K562 (cell line): Measurements from ENCODE around the gene CCDC92. TPM values are rescaled to one million over a fixed set of nuclear protein-coding genes. Genes with fewer than 3 reads are reported as not detected.

Experiments
- ARHGAP35 ChIP-seq: fragments of 450-650 bp; IDR thresholded peaks from 2 replicates; pipeline ENCODE4 v1.6.1; 2018; ENCODE audit not compliant: partially characterized antibody
- ATF1 ChIP-seq, 2 experiments: fragments of 450-650 bp in 1 of 2; IDR thresholded peaks; 2 replicates each; pipeline ENCODE4 v1.6.1; 2016; ENCODE audit warnings: missing compliant biosample characterization in 1 of 2, missing genetic modification characterization in 1 of 2
- BCL6 ChIP-seq: fragments of 250-450 bp; sonication (Bioruptor Pico); IDR thresholded peaks from 2 replicates; pipeline ENCODE4 v1.4.0; 2020
- L3MBTL2 ChIP-seq: fragments of 450-650 bp; IDR thresholded peaks from 2 replicates; pipeline ENCODE4 v1.6.1; 2016; ENCODE audit warnings: mild to moderate bottlenecking, moderate library complexity
- RCOR1 ChIP-seq, 2 experiments: IDR thresholded peaks; 2 replicates each; pipeline ENCODE4 v1.6.1; 2012; ENCODE audit warnings: low read depth in 2 of 2, low read length in 2 of 2, borderline replicate concordance in 1 of 2, improper control_type of control experiment in 1 of 2
- SMARCA4 ChIP-seq: fragments of 450-650 bp; IDR thresholded peaks from 2 replicates; pipeline ENCODE4 v1.6.1; 2016
- SMARCC2 ChIP-seq: fragments of 450-650 bp; IDR thresholded peaks from 2 replicates; pipeline ENCODE4 v1.6.1; 2017; ENCODE audit warnings: antibody characterized with exemption, moderate library complexity, mild to moderate bottlenecking, low read depth
- TAF7 ChIP-seq: fragments of 450-650 bp; IDR thresholded peaks from 2 replicates; pipeline ENCODE4 v1.6.1; 2016; ENCODE audit warnings: missing genetic modification characterization, missing compliant biosample characterization
- TBP ChIP-seq: optimal IDR thresholded peaks from 2 replicates; pipeline ENCODE3; 2011; ENCODE audit warnings: low read depth, low read length, improper control_type of control experiment
- TEAD2 ChIP-seq: fragments of 450-650 bp; IDR thresholded peaks from 2 replicates; pipeline ENCODE4 v1.6.1; 2016; ENCODE audit warnings: missing genetic modification characterization, control low read depth, missing compliant biosample characterization
- ZBTB17 ChIP-seq: fragments of 450-650 bp; formaldehyde crosslinking; IDR thresholded peaks from 2 replicates; pipeline ENCODE4 v1.4.0; 2020; ENCODE audit warnings: mild to moderate bottlenecking
- ZNF408 ChIP-seq: fragments of 250-450 bp; sonication (Bioruptor Pico); IDR thresholded peaks from 2 replicates; pipeline ENCODE4 v1.4.0; 2020; ENCODE audit warnings: low read depth, mild to moderate bottlenecking, moderate library complexity
- ZNF551 ChIP-seq: fragments of 250-450 bp; sonication (Bioruptor Pico); IDR thresholded peaks from 2 replicates; pipeline ENCODE4 v1.5.0; 2021; ENCODE audit warnings: mild to moderate bottlenecking, moderate library complexity
- polyA plus RNA-seq, 8 experiments: library from polyadenylated mRNA; depleted of rRNA in 4 of 8; stranded (reverse) in 5 of 8; unstranded in 3 of 8; fragments of >200 nt; fragmentation: Nextera tagmentation in 2 of 8; fragmentation: Illumina TruSeq in 1 of 8; extraction: Ambion mirVana in 2 of 8; extraction: Trizol in 1 of 8; gene quantifications; 2 replicates each; pipeline versions ENCODE4 v1.2.1 to v1.2.3, GENCODE V29; 2011 to 2014; ENCODE audit warnings: inconsistent platforms in 1 of 8, missing spikeins in 1 of 8
- total RNA-seq, 7 experiments: library from RNA; depleted of rRNA in 6 of 7; stranded (reverse); fragments of >200 nt in 6 of 7; fragmentation: Illumina TruSeq in 2 of 7; extraction: Trizol in 2 of 7; gene quantifications; 2 replicates each; pipeline versions ENCODE4 v1.2.1 to v1.2.3, GENCODE V29; 2011 to 2021; ENCODE audit warnings: low replicate concordance in 1 of 7
- TF ChIP-seq, protein P1 (sequence below): fragments of 450-650 bp; IDR thresholded peaks from one replicate; pipeline ENCODE4 v1.6.1; 2018; ENCODE audit warnings: mild to moderate bottlenecking, moderate library complexity; ENCODE audit not compliant: partially characterized antibody
- TF ChIP-seq, protein P2 (sequence below): fragments of 450-650 bp; formaldehyde crosslinking; conservative IDR thresholded peaks from 2 replicates; pipeline ENCODE4 v1.4.0; 2022; ENCODE audit warnings: mild to moderate bottlenecking, missing genetic modification characterization
- TF ChIP-seq, protein P3 (sequence below): fragments of 450-650 bp; IDR thresholded peaks from 2 replicates; pipeline ENCODE4 v1.6.1; 2018; ENCODE audit not compliant: partially characterized antibody
- TF ChIP-seq, protein P4 (sequence below): sonication (generic); formaldehyde crosslinking; IDR thresholded peaks from 2 replicates; pipeline ENCODE4 v1.5.0; 2020; ENCODE audit warnings: missing genetic modification reagents
- TF ChIP-seq, protein P5 (sequence below): fragments of 450-650 bp; IDR thresholded peaks from 2 replicates; pipeline ENCODE4 v1.6.1; 2014; ENCODE audit warnings: low read depth, mild to moderate bottlenecking, moderate library complexity, borderline replicate concordance
- TF ChIP-seq, protein P6 (sequence below): sonication (generic); formaldehyde crosslinking; IDR thresholded peaks from 2 replicates; pipeline ENCODE4 v1.8.1; 2022; ENCODE audit warnings: missing genetic modification reagents

CCDC92 gene
- total and polyA plus RNA-seq, 9 of the 15 experiments (the other 6 are each of a cell fraction or from before 2014, with no cell fraction given): 0.27 to 5.9 (median 2.1) TPM

DNA sequence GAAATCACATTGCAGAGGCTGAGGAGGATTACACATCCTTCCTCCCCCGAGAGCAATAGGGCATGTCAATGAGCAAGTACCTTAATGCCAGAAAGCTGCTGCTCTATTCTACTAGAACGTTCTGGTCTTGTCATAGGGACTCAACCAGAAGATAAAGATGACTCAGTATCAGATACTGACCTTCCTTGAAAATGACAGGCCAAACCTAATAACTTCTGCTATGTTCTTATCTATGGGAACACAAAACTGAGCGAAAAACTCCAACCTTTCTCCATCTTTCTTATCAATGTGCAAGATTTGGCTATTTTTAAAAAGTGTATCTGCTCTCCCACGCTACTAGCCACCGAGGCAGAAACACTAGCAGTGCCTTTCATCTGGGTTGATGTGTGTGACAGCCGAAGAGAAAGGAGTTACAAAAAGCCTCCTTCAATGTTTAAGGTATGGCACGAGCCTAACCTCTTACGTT lies 5.5 kb downstream of the CCDC92 start (continued):
- TF ChIP-seq TAF7 (no peak), L3MBTL2 (peak; percentile 66; the same call in 1 of the 2 replicates), SMARCA4 (peak; percentile 92), ZNF551 (CRISPR knock-in tag) (no peak), ARHGAP35 (no peak), ZBTB17 (CRISPR knock-in tag) (no peak), ZNF408 (CRISPR knock-in tag) (no peak), SMARCC2 (peak; percentile 78), TEAD2 (tag) (no peak), TBP (peak; percentile 19), ATF1 (CRISPR knock-in tag; IDR thresholded peaks at IDR 0.05) (no peak), ATF1 (tag; IDR thresholded peaks at IDR 0.05) (peak; percentile 39; the same call in 1 of the 2 replicates), RCOR1 (IDR thresholded peaks at IDR 0.05; ENCODE audit: borderline replicate concordance in 1 of 2, low read depth in 2 of 2, low read length in 2 of 2) (peak in 1 of 2 experiments; percentile 92; a peak in 2 of 4 replicates), BCL6 (CRISPR knock-in tag) (no peak)
- TF ChIP-seq, protein P1, sequence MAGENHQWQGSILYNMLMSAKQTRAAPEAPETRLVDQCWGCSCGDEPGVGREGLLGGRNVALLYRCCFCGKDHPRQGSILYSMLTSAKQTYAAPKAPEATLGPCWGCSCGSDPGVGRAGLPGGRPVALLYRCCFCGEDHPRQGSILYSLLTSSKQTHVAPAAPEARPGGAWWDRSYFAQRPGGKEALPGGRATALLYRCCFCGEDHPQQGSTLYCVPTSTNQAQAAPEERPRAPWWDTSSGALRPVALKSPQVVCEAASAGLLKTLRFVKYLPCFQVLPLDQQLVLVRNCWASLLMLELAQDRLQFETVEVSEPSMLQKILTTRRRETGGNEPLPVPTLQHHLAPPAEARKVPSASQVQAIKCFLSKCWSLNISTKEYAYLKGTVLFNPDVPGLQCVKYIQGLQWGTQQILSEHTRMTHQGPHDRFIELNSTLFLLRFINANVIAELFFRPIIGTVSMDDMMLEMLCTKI: no peak
- TF ChIP-seq, protein P2, sequence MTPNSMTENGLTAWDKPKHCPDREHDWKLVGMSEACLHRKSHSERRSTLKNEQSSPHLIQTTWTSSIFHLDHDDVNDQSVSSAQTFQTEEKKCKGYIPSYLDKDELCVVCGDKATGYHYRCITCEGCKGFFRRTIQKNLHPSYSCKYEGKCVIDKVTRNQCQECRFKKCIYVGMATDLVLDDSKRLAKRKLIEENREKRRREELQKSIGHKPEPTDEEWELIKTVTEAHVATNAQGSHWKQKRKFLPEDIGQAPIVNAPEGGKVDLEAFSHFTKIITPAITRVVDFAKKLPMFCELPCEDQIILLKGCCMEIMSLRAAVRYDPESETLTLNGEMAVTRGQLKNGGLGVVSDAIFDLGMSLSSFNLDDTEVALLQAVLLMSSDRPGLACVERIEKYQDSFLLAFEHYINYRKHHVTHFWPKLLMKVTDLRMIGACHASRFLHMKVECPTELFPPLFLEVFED: no peak
- TF ChIP-seq, protein P3, sequence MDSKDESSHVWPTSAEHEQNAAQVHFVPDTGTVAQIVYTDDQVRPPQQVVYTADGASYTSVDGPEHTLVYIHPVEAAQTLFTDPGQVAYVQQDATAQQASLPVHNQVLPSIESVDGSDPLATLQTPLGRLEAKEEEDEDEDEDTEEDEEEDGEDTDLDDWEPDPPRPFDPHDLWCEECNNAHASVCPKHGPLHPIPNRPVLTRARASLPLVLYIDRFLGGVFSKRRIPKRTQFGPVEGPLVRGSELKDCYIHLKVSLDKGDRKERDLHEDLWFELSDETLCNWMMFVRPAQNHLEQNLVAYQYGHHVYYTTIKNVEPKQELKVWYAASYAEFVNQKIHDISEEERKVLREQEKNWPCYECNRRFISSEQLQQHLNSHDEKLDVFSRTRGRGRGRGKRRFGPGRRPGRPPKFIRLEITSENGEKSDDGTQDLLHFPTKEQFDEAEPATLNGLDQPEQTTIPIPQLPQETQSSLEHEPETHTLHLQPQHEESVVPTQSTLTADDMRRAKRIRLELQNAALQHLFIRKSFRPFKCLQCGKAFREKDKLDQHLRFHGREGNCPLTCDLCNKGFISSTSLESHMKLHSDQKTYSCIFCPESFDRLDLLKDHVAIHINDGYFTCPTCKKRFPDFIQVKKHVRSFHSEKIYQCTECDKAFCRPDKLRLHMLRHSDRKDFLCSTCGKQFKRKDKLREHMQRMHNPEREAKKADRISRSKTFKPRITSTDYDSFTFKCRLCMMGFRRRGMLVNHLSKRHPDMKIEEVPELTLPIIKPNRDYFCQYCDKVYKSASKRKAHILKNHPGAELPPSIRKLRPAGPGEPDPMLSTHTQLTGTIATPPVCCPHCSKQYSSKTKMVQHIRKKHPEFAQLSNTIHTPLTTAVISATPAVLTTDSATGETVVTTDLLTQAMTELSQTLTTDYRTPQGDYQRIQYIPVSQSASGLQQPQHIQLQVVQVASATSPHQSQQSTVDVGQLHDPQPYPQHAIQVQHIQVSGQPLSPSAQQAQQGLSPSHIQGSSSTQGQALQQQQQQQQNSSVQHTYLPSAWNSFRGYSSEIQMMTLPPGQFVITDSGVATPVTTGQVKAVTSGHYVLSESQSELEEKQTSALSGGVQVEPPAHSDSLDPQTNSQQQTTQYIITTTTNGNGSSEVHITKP: no peak
- TF ChIP-seq, protein P4, sequence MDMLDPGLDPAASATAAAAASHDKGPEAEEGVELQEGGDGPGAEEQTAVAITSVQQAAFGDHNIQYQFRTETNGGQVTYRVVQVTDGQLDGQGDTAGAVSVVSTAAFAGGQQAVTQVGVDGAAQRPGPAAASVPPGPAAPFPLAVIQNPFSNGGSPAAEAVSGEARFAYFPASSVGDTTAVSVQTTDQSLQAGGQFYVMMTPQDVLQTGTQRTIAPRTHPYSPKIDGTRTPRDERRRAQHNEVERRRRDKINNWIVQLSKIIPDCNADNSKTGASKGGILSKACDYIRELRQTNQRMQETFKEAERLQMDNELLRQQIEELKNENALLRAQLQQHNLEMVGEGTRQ (CRISPR knock-in tag): no peak
- TF ChIP-seq, protein P5, sequence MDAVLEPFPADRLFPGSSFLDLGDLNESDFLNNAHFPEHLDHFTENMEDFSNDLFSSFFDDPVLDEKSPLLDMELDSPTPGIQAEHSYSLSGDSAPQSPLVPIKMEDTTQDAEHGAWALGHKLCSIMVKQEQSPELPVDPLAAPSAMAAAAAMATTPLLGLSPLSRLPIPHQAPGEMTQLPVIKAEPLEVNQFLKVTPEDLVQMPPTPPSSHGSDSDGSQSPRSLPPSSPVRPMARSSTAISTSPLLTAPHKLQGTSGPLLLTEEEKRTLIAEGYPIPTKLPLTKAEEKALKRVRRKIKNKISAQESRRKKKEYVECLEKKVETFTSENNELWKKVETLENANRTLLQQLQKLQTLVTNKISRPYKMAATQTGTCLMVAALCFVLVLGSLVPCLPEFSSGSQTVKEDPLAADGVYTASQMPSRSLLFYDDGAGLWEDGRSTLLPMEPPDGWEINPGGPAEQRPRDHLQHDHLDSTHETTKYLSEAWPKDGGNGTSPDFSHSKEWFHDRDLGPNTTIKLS: no peak
- TF ChIP-seq, protein P6, sequence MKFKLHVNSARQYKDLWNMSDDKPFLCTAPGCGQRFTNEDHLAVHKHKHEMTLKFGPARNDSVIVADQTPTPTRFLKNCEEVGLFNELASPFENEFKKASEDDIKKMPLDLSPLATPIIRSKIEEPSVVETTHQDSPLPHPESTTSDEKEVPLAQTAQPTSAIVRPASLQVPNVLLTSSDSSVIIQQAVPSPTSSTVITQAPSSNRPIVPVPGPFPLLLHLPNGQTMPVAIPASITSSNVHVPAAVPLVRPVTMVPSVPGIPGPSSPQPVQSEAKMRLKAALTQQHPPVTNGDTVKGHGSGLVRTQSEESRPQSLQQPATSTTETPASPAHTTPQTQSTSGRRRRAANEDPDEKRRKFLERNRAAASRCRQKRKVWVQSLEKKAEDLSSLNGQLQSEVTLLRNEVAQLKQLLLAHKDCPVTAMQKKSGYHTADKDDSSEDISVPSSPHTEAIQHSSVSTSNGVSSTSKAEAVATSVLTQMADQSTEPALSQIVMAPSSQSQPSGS (CRISPR knock-in tag): no peak
